Ectodermal cell (in vitro differentiated cells): Measurements from ENCODE around the gene SMIM17.
"Not testable (repeated sequence)": the region's sequence is repeated elsewhere in the genome, so short reads cannot be mapped to it uniquely, and the experiment has no call there.

Experiments
- H3K27ac ChIP-seq: 2 replicates; pipeline ENCODE4 v1.7.0; 2013; ENCODE audit warnings: mild to moderate bottlenecking, low read depth, low read length; ENCODE audit not compliant: insufficient read depth, poor library complexity, severe bottlenecking
- H3K27me3 ChIP-seq: 2 replicates; pipeline ENCODE4 v1.7.0; 2013; ENCODE audit warnings: mild to moderate bottlenecking, low read length; ENCODE audit not compliant: insufficient read depth, control insufficient read depth, poor library complexity, severe bottlenecking
- H3K36me3 ChIP-seq: one replicate; pipeline ENCODE4 v1.7.0; 2013; ENCODE audit warnings: low read length; ENCODE audit not compliant: control insufficient read depth, insufficient read depth
- H3K4me1 ChIP-seq: one replicate; pipeline ENCODE4 v1.7.0; 2013; ENCODE audit warnings: low read length; ENCODE audit not compliant: control insufficient read depth, insufficient read depth
- H3K4me3 ChIP-seq: 2 replicates; pipeline ENCODE4 v1.7.0; 2013; ENCODE audit warnings: low read depth, low read length, control low read depth; ENCODE audit not compliant: insufficient read depth
- H3K9me3 ChIP-seq: 2 replicates; pipeline ENCODE4 v1.7.0; 2013; ENCODE audit warnings: mild to moderate bottlenecking, low read length, moderate library complexity; ENCODE audit not compliant: control insufficient read depth
- WGBS, 2 experiments: methylation state at CpG; one replicate each; pipeline ENCODE4 v1.1.7; 2013; ENCODE audit warnings: missing lambda C conversion rate in 2 of 2; 5-methylcytosine and 5-hydroxymethylcytosine counted together

SMIM17 gene

DNA sequence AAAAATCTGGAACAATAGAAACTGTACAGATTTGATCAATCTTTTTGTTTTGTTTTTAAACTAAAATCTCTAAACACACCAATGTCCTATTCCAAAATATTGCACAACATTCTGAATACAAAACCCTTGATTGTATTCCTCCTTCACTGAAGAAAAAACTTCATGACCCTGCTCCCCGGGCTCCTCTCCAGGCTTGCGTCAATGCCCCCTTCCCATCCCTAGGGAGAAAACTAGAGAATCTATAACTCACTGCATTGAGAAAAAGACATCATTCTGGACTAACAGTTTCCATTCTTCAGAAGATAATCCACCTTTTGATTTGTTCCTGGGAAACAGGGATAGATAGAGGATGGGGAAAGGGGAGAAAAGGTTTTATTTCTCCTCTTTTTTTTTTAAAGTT lies 29.7 kb downstream of the SMIM17 start:
- H3K27me3 ChIP-seq, H3K36me3 ChIP-seq, H3K4me3 ChIP-seq, H3K4me1 ChIP-seq, H3K27ac ChIP-seq: not testable (repeated sequence)
- peaks cover 11% of the 10 kb centered on the region for H3K9me3 ChIP-seq
- 94 to 95% methylated on average over 2 of the region's 2 CpGs for WGBS, 2 experiments

DNA sequence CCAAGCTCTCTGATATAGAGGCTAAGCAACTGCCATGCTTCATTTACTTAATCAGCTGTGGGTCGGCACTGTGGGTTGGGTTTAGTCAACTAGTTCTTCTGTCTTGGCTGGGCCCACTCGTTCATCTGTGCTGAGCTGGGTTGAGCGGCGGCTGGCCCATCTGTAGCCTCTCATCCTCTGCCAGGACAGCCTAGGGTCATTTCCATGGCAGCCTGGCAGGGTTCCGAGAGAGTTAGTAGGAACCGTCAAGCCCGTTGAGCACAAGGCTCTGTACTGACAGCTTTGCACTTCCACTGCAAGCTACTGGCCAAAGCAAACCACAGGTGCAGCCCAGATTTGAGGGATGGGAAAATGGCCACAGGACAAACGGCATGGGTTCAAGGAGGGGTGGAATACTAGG lies 35.2 kb downstream of the SMIM17 start:
- Histone ChIP-seq H3K4me1 (no peaks in the 10 kb centered on the region), H3K4me3 (no peak overlapping the region), H3K27ac (no peak overlapping the region), H3K36me3 (no peaks in the 10 kb centered on the region), H3K9me3 (peaks cover 14% of the 10 kb centered on the region), H3K27me3 (no peaks in the 10 kb centered on the region)
- 80 to 86% methylated on average over 8 of the region's 8 CpGs for WGBS, 2 experiments

DNA sequence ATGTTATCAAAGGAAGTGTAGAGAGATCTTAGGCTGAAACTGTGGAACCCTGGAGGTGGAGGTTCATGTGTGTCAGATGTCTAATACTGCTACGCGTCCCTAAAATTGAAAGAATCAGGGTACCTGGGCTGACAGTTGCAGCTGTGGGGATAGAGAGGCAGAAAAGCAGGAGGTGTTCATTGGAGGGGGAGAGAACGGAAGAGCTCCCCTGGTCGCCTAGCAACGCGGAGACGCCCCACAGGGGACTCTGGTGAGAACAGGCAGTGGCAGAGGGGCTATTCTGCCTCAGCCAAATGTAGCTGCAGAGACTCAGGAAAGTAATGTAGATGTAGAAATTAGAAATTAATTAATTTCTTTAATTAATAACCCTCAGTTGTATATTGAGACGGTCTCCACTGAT lies 38.7 kb downstream of the SMIM17 start:
- H3K36me3 ChIP-seq, result no peaks in the 10 kb centered on the region
- 80 to 84% methylated on average over 8 of the region's 8 CpGs for WGBS, 2 experiments
- H3K27ac ChIP-seq, result no peak overlapping the region
- no peaks in the 10 kb centered on the region for H3K4me1 ChIP-seq
- no peak overlapping the region for H3K4me3 ChIP-seq
- peaks cover 7% of the 10 kb centered on the region for H3K9me3 ChIP-seq
- H3K27me3 ChIP-seq, result no peaks in the 10 kb centered on the region

DNA sequence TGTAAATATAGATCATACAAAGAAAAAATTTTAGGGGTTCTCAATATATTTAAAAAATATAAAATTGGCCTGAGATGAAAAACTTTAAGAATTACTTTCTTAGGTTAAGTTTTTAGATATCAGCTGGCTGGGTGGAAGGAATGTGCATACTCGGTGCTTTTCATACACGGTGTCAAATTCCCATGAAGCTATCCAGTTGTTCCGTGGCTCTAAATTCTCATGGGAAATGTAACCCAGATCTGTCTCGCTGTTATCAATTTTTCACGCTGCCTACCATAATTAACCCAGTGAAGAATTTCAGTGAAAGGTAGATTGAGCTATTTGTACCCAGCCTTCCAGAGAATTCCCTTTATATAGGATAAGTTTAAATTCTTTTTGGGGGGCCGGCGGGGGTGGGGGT lies 40.2 kb downstream of the SMIM17 start:
- Histone ChIP-seq H3K9me3 (peaks cover 11% of the 10 kb centered on the region), H3K4me1 (no peaks in the 10 kb centered on the region), H3K36me3 (no peaks in the 10 kb centered on the region), H3K27me3 (no peaks in the 10 kb centered on the region), H3K4me3 (no peak overlapping the region), H3K27ac (no peak overlapping the region)
- WGBS, 2 experiments, result 70 to 74% methylated on average over 5 to 7 of the region's 7 CpGs

DNA sequence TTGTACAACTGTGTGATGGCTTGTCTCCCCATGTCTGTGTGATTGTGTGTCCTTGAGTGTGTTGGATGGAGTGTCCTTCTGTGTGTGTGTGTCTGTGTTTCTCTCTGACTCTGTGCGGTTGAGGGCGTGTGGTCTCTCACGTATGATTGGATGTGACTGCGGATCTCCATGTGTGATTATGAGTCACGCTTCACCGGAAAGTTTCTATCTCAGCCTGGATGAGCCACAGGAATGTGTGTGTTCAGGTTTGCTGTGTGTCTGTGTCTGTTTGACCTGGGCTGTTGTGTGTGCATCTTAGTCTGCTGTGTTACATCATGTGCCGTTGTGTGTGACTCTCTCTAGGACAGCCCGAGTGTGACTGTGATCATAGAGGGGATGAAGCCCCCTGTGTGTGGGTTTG lies 44.1 kb downstream of the SMIM17 start:
- no peaks in the 10 kb centered on the region for H3K36me3 ChIP-seq
- no peaks in the 10 kb centered on the region for H3K27me3 ChIP-seq
- peaks cover 5% of the 10 kb centered on the region for H3K9me3 ChIP-seq
- 75 to 78% methylated on average over 8 of the region's 8 CpGs for WGBS, 2 experiments
- no peak overlapping the region for H3K27ac ChIP-seq
- no peak overlapping the region for H3K4me3 ChIP-seq
- no peaks in the 10 kb centered on the region for H3K4me1 ChIP-seq

DNA sequence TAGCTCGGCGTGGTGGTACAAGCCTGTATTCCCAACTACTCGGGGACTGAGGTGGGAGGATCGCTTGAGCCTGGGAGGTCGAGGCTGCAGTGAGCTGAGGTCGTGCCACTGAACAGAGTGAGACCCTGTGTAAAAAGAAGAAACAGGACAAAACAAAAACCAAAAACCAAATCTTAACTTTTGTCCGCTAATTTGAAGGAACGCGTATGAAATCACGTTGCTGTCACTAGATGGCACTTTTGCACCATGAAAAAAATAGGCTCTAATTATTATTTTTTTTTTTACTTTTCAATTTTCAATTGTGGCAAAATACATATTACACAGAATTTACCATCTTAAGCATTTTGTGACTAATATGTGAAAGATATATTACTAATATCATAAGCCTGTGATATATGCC lies 46.2 kb downstream of the SMIM17 start:
- WGBS, 2 experiments, result 77 to 81% methylated on average over 9 to 10 of the region's 10 CpGs
- no peak overlapping the region for H3K27ac ChIP-seq
- no peaks in the 10 kb centered on the region for H3K4me1 ChIP-seq
- H3K4me3 ChIP-seq, result no peak overlapping the region
- H3K9me3 ChIP-seq, result peaks cover 6% of the 10 kb centered on the region
- no peaks in the 10 kb centered on the region for H3K36me3 ChIP-seq
- H3K27me3 ChIP-seq, result no peaks in the 10 kb centered on the region

DNA sequence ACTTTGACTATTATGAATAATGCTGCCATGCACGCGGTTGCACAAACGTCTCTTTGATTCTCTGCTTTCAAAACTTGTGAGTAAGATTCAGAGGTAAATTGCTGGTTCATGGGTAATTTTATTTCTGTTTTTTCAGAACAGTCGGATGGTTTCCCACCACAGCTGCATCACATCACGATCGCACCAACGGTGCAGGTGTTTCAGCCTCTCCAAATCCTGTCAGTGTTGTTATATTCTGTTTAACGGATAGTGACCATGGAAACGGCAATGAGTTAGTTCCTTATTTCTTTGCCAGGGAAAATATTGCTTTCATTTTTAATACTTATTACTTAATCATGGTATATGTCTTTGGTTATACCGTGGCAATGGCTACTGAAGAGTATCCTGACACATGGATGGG lies 47.7 kb downstream of the SMIM17 start:
- no peaks in the 10 kb centered on the region for H3K4me1 ChIP-seq
- no peaks in the 10 kb centered on the region for H3K36me3 ChIP-seq
- H3K4me3 ChIP-seq, result no peak overlapping the region
- no peaks in the 10 kb centered on the region for H3K27me3 ChIP-seq
- peaks cover 12% of the 10 kb centered on the region for H3K9me3 ChIP-seq
- H3K27ac ChIP-seq, result no peak overlapping the region
- WGBS, 2 experiments, result 90 to 91% methylated on average over 8 to 10 of the region's 10 CpGs

DNA sequence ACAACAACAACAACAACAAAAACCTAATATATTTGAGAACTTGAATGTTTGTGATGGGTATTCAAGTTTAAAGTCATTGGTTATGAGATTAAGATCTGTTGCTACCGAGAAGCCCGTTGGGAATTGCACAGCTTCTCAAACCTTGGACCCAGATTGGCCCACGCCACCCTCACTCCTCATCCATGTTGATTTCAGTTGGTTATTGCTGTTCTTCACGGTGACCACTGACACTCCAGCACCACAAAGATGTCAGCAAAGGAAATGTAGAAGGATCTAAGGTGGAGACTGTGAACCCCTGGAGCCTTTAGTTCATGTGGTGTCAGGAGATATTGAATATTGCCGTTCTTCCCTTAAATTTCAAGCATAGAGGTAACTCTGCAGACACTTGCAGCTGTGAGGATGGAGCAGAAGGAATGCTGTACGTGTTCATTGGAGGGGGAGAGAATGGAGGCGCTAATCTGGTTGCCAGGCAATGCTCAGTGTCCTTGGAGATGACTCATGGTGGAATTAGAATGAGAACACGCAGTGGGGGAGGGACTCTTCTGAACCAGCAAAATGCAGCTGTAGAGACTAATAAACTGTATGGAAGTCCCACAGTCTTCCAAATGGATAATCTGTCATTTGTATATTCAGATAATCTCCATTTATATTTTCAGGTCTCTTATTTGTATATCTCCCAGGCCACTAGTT lies 49.4 kb downstream of the SMIM17 start:
- H3K9me3 ChIP-seq, result peaks cover 12% of the 10 kb centered on the region
- WGBS, 2 experiments, result 55 to 58% methylated on average over 8 of the region's 8 CpGs
- H3K27me3 ChIP-seq, result no peaks in the 10 kb centered on the region
- no peaks in the 10 kb centered on the region for H3K36me3 ChIP-seq
- no peak overlapping the region for H3K4me3 ChIP-seq
- H3K4me1 ChIP-seq, result no peaks in the 10 kb centered on the region
- H3K27ac ChIP-seq, result no peak overlapping the region

DNA sequence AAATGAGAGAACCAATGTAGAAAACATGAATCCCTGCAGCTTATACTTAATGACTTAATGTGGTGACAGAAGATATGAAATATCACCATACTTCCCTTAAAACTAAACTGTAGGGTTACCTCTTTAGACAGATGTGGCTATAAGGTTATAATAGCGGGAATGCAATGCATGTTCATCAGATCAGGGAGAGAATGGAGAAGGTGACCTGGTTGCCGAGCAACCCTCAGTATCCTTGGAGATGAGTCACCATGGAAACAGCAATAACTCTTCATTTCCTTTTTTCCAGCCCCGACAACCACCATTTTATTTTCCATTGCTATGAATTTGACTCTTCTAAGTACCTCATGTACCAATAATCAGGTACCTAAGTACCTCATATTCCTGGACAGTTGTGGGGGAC lies 56.6 kb downstream of the SMIM17 start:
- H3K27me3 ChIP-seq, result no peaks in the 10 kb centered on the region
- no peaks in the 10 kb centered on the region for H3K4me1 ChIP-seq
- H3K27ac ChIP-seq, result no peak overlapping the region
- H3K9me3 ChIP-seq, result peaks cover 17% of the 10 kb centered on the region
- no peak overlapping the region for H3K4me3 ChIP-seq
- 62 to 63% methylated on average over 3 of the region's 3 CpGs for WGBS, 2 experiments
- no peaks in the 10 kb centered on the region for H3K36me3 ChIP-seq

DNA sequence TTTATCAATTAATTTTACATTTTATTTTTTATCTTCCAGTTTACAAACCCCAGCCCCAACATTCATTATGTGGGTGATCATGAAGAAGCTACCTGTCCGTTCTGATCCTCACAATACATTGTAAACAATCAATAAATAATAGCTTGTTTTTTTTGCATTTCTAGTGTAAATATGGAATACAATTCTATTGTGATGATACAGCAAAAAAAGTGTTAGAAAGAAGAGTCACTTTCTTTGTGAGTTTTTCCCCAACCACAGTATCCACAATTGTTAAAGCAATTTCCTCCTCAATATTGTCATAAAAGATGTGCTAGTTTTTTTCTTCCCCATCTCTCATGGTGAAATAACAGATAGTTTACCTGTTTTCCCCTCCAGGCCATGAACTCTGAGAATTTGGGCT lies 58.9 kb downstream of the SMIM17 start:
- no CpG with 5 or more reads among the region's 1 CpG for WGBS, 2 experiments

DNA sequence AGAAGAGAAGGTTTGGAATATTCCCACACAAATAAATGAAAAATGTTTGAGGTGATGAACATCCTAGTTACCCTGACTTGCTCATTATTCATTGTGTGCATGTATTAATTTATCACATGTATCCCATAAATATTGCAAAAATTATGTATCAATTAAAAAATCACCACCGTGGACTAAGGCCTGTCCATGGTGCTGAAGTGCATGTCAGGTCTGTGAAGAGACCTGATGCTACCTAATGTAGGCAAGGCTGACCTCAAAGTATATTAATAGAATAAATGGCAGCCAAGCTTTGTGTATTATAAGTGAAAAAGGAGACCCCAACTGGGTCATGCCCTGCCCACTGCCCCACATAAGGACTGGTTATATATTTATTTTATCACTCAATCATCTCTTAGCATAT lies 63.0 kb downstream of the SMIM17 start:
- no peaks in the 10 kb centered on the region for H3K27me3 ChIP-seq
- no peaks in the 10 kb centered on the region for H3K4me1 ChIP-seq
- WGBS, 2 experiments, result 43 to 69% methylated on average over 1 of the region's 1 CpG
- no peak overlapping the region for H3K27ac ChIP-seq
- no peaks in the 10 kb centered on the region for H3K36me3 ChIP-seq
- H3K9me3 ChIP-seq, result peaks cover 14% of the 10 kb centered on the region
- no peak overlapping the region for H3K4me3 ChIP-seq

More for the DNA sequence above, 58.9 kb downstream of the SMIM17 start:
- H3K27me3 ChIP-seq, result no peaks in the 10 kb centered on the region
- no peak overlapping the region for H3K4me3 ChIP-seq
- H3K36me3 ChIP-seq, result no peaks in the 10 kb centered on the region
- no peak overlapping the region for H3K27ac ChIP-seq
- H3K4me1 ChIP-seq, result no peaks in the 10 kb centered on the region
- H3K9me3 ChIP-seq, result peaks cover 14% of the 10 kb centered on the region
